Cardiac muscle cell (in vitro differentiated cells and primary cell): ENCODE data around the gene WNT2B. TPM values are rescaled to one million over a fixed set of nuclear protein-coding genes. Genes with fewer than 3 reads are reported as not detected.

Experiments
- DNase-seq, 2 donors: peaks; one replicate each; pipeline versions ENCODE4 v3.0.0 to v3.0.0-alpha.2; 2010 to 2017; ENCODE audit warnings: low read depth in 1 of 2, low spot score in 1 of 2
- H3K27ac ChIP-seq: fragments of 200-600 bp; sonication (generic); 2 replicates; pipeline ENCODE4 v1.5.1; 2016
- H3K27me3 ChIP-seq: fragments of 200-600 bp; sonication (generic); 2 replicates; pipeline ENCODE4 v1.6.0; 2016; ENCODE audit warnings: control low read depth
- H3K36me3 ChIP-seq: fragments of 200-600 bp; sonication (generic); 2 replicates; pipeline ENCODE4 v1.5.1; 2016; ENCODE audit warnings: control low read depth
- H3K4me1 ChIP-seq: fragments of 200-600 bp; sonication (generic); 2 replicates; pipeline ENCODE4 v1.8.1; 2017; ENCODE audit warnings: low read depth, mild to moderate bottlenecking, mixed run types
- H3K4me3 ChIP-seq: fragments of 200-600 bp; sonication (generic); 2 replicates; pipeline ENCODE4 v1.5.1; 2016; ENCODE audit warnings: mild to moderate bottlenecking
- H3K9me3 ChIP-seq: fragments of 200-600 bp; sonication (generic); 2 replicates; pipeline ENCODE4 v1.5.1; 2017; ENCODE audit warnings: low read depth, mild to moderate bottlenecking, control low read depth
- polyA plus RNA-seq: library from polyadenylated mRNA; unstranded; fragments of >200 nt; fragmentation: Nextera tagmentation; extraction: Ambion mirVana; gene quantifications from 2 replicates; pipeline ENCODE4 v1.2.1, GENCODE V29; 2016
- total RNA-seq: library from RNA; depleted of rRNA; stranded (reverse); fragments of >200 nt; gene quantifications from 2 replicates; pipeline ENCODE4 v1.2.3, GENCODE V29; 2016
- TF ChIP-seq, protein P1 (sequence below): IDR thresholded peaks from 2 replicates; pipeline ENCODE4 v1.5.1; 2012; ENCODE audit warnings: low read depth, mild to moderate bottlenecking, low read length

Gene WNT2B
- total and polyA plus RNA-seq, 2 experiments from 2014 or later = 1.1 to 1.2 TPM

GRCh38 chr1:112548547-112548946 is 39.8 kb downstream of the WNT2B start:
- DNase-seq = no peak
- H3K4me3 ChIP-seq = no peak overlapping the region
- H3K27ac ChIP-seq = no peak overlapping the region
- TF ChIP-seq, protein P1, sequence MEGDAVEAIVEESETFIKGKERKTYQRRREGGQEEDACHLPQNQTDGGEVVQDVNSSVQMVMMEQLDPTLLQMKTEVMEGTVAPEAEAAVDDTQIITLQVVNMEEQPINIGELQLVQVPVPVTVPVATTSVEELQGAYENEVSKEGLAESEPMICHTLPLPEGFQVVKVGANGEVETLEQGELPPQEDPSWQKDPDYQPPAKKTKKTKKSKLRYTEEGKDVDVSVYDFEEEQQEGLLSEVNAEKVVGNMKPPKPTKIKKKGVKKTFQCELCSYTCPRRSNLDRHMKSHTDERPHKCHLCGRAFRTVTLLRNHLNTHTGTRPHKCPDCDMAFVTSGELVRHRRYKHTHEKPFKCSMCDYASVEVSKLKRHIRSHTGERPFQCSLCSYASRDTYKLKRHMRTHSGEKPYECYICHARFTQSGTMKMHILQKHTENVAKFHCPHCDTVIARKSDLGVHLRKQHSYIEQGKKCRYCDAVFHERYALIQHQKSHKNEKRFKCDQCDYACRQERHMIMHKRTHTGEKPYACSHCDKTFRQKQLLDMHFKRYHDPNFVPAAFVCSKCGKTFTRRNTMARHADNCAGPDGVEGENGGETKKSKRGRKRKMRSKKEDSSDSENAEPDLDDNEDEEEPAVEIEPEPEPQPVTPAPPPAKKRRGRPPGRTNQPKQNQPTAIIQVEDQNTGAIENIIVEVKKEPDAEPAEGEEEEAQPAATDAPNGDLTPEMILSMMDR = no peak
- no peaks in the 10 kb centered on the region for H3K9me3 ChIP-seq
- no peaks in the 10 kb centered on the region for H3K4me1 ChIP-seq
- H3K36me3 ChIP-seq = peaks cover 8% of the 10 kb centered on the region
- H3K27me3 ChIP-seq = no peaks in the 10 kb centered on the region

- DNase-seq = no peak
- Histone ChIP-seq H3K36me3 (peaks cover 8% of the 10 kb centered on the region), H3K9me3 (no peaks in the 10 kb centered on the region), H3K27ac (no peak overlapping the region), H3K27me3 (no peaks in the 10 kb centered on the region), H3K4me1 (no peaks in the 10 kb centered on the region), H3K4me3 (no peak overlapping the region)
- TF ChIP-seq, protein P1 = no peak
Measured at GRCh38 chr1:112549590-112549989, 40.8 kb downstream of the WNT2B start.

- H3K27ac ChIP-seq = no peak overlapping the region
- H3K9me3 ChIP-seq = no peaks in the 10 kb centered on the region
- no peak overlapping the region for H3K4me3 ChIP-seq
- H3K4me1 ChIP-seq = no peaks in the 10 kb centered on the region
- peaks cover 13% of the 10 kb centered on the region for H3K36me3 ChIP-seq
- DNase-seq = no peak
- TF ChIP-seq, protein P1 = no peak
- no peaks in the 10 kb centered on the region for H3K27me3 ChIP-seq
Measured at GRCh38 chr1:112554411-112554810, 45.6 kb downstream of the WNT2B start.

GRCh38 chr1:112557385-112557784 is 48.6 kb downstream of the WNT2B start:
- Histone ChIP-seq H3K9me3 (no peaks in the 10 kb centered on the region), H3K4me1 (no peaks in the 10 kb centered on the region), H3K36me3 (peaks cover 8% of the 10 kb centered on the region), H3K27me3 (no peaks in the 10 kb centered on the region), H3K4me3 (no peak overlapping the region), H3K27ac (no peak overlapping the region)
- TF ChIP-seq, protein P1 = no peak
- DNase-seq = peak in 1 of 2 donors; percentile 38

DNA sequence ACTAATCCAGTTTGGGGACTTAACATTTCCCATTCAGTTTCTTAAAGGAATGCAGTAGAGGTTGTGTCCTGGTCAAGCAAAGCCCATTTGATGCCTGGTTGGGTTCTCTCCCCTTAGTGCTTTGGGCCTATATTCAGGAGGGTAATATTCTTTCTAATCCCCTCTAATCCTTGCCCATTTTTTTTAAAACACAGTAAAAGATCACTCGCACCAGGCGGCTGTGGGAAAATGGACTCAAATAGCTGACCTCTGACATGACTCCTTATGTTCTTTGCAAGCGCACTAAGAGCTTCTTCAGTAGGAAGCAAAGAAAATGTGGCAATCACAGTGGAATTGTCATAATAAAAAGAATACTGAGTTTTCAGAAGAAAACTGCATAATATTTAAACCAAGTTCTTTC is 49.9 kb downstream of the WNT2B start:
- Histone ChIP-seq H3K9me3 (no peaks in the 10 kb centered on the region), H3K36me3 (peaks cover 8% of the 10 kb centered on the region), H3K4me1 (no peaks in the 10 kb centered on the region), H3K4me3 (no peak overlapping the region), H3K27ac (no peak overlapping the region), H3K27me3 (no peaks in the 10 kb centered on the region)
- no peak for DNase-seq
- TF ChIP-seq, protein P1 = no peak

DNA sequence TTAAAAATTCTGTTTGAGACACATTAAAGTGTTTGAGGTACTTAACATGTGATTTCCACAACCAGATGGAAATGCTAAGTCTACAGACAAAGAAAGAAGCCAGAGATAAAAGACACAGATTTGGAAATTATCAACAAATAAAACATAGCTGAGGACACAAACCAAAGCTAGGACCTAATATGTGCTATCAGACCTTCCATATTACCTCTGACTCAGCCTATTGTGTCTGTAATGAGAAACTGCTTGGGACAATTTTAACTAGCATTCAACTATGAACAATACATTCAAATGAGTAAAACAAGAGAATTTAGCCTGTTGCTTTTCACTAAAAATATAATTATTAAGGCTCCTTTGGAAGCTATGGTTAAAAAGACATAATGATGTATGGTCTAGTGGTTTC is 54.6 kb downstream of the WNT2B start:
- no peak for DNase-seq
- no peak overlapping the region for H3K4me3 ChIP-seq
- no peaks in the 10 kb centered on the region for H3K9me3 ChIP-seq
- H3K4me1 ChIP-seq = no peaks in the 10 kb centered on the region
- H3K36me3 ChIP-seq = peaks cover 5% of the 10 kb centered on the region
- no peak overlapping the region for H3K27ac ChIP-seq
- no peaks in the 10 kb centered on the region for H3K27me3 ChIP-seq
- TF ChIP-seq, protein P1 = no peak
